Stimulated activated CD8-positive, alpha-beta memory T cell treated with anti-CD3 and anti-CD28 coated beads, Interleukin-12 subunit alpha, Interleukin-12 subunit beta, amount 100 ng/mL, for 24 hours (primary cell): ENCODE measurements around the gene SCYGR7.
"Not testable (repeated sequence)": the region's sequence is repeated elsewhere in the genome, so short reads cannot be mapped to it uniquely, and the experiment has no call there.

Experiments
- DNase-seq: peaks from one replicate; pipeline ENCODE4 v3.0.0-alpha.2; 2020; ENCODE audit errors: extremely low read depth

The SCYGR7 gene, protein sequence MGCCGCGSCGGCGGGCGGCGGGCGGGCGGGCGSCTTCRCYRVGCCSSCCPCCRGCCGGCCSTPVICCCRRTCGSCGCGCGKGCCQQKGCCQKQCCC

DNA sequence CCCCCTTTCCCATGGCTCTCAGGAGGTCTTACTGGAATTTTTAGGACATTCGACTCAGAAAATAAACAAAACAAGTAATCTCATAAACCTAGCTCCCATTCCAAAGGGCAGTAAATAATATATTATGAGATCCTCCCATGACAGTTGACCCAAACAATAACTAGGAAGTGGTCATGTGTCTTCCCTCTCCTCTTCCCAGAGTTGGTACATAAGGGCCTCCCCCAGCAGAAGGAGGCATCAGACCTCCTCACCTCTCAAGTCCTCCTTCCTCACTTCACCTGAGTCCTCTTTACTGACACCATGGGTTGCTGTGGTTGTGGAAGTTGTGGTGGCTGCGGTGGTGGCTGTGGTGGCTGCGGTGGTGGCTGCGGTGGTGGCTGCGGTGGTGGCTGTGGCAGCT lies at the start of gene SCYGR7:
Gene SCYGR7, plus strand, starts transcription at position 301 of the 400 bp plus-strand sequence. Its CDS starts 0 bp downstream, at position 301.
- DNase-seq = no peak

DNA sequence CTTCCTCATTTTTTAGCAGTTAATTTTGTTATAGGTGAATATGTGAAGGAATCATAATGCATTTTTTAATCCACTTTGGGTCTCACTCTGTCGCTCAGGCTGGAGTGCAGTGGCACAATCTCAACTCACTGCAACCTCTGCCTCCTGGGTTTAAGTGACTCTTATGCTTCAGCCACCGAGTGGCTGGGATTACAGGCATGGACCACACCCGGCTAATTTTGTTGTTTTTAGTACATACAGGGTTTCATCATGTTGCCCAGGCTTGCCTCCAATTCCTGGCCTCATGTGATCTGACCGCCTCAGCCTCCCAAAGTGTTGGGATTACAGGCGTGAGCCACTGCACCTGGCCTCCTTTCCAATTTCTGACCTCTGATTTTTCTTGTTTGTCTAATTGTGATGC lies 43.9 kb upstream of the SCYGR7 start:
- DNase-seq = no peak

DNA sequence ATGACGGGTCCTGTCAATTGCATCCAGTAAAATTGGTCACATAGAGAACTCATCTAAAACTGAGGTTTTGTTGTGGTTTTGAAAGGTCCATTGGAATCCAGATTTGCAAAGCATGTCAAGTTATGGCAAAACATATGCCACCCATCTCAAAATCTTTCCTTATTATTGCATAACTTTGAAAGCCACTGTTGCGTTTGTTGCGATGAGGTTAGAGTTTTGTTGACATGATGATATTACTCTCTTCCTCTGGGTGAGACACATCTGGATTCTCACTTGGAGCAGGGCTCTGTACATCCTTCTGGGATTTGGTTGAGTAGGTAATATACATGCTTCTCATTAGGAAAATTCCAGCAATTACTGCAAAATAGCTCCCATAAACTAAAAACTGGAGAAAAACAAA lies 40.9 kb upstream of the SCYGR7 start:
- DNase-seq = no peak

DNA sequence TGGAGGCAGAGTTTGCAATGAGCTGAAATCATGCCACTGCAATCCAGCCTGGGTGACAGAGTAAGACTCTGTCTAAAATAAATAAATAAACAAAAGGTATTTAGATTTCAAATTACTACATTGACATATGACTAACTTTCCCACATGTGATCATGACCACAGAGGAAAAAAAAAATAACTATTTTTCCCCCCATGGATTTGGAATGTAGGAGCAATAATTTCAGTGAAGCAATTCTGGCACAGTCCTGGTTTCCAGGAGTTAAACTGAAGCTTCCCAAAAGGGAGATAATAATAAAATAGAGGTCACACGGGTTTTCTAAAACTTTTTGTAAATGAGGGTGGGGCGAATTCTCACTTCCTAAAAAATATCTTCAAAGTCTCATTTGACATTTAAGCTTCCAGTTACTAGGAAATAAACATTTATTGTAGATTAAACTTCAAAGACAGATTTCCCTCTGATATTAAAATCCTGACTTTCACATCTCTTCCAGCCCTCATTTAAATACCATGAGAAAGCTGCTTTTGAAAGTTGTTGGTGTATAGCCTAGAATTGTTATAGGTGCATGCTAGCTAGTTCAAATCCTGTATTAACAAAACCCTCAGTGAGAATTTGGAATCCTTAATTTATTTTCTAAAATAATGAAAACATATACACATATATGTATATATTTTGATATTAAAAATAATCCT lies 31.0 kb upstream of the SCYGR7 start:
- no peak for DNase-seq

DNA sequence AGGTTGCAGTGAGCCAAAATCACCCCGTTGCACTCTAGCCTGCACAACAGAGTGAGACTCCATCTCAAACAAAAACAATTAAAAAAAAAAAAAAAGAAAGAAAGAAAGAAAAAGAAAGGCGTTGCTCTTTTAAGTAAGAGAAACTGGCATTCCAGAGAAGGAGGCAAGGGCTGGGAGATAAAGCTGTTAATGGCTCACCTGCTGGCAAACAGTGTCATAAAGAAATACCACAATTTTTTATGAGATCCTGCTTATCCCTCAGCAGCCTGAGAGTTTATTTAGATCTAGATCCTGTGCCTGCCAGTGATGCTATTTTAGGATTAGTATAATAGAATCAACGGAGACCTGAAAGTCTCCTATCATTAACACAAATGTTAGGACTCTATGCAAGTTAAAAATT lies 26.6 kb upstream of the SCYGR7 start:
- DNase-seq = no peak

DNA sequence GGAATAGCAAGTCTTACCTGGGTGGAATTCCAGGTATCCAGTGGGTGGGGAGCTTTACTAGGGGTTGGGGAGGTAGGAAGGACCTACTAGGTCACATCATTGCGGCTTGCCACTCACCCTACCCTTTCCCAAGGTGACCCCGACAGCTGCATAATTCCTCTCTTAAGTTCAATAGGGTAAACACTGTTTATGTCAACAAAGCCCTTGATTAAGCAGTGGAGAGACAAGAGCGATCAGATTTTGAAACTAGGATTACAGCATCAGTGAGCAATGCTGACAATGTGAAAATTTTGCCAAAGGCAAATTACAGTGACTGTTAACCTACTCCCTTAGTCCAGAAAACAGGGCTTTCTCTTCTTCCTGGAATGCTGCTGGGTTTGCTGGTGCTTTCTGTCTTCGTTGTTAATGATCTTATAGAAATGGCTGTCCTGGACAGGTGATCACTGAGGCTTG lies 24.8 kb upstream of the SCYGR7 start:
- DNase-seq = no peak

DNA sequence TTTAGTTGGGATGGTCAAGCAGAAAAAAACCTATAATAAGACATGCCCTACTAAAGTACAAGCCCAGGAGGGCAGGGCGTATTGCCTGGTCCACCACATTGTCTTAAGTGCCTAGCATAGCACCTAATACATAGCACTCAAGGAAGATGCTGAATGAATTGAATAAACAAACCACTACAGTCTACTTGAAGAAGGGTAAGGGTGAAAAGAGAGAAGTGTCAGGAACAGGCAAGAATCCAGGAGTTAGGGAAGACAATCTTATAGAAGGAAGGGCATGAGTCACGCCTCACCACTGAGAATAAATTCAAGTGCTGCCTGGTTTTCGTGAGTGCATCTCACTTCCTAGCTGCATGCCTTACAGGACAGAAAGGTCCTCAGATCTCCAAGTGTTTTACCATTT lies 24.2 kb upstream of the SCYGR7 start:
- no peak for DNase-seq

DNA sequence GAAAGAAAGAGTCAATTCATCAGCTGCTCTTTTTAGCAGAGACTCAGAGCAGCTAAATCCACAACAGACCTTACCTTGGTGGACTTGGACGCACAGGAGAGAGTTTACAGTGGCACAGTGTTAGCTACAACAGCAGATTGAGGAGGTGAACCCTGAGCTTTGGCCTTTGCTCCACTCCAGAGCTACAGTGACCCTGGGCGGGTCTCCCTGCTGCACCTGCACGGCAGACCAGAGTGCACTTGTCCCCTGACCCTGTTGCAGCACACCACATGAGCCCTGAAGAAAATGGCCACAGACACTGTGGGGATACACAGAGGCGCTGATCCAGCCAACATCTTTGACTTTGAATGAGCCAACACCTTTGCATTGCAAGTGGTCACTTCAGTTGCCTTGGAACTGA lies 21.3 kb upstream of the SCYGR7 start:
- no peak for DNase-seq

DNA sequence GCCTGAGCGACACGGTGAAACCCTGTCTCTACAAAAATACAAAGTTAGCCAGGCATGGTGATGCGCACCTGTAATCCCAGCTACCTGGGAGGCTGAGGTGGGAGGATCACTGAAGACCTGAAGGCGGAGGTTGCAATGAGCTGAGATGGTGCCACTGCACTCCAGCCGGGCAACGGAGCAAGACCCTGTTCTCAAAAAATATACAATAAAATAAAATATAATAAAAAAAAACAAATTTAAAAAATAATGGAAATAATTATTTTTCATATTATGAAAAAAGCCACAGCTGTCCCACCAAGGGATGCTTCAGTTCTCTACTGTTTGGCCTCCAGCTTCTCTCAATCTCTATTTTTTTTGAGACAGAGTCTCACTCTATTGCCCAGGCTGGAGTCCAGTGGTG lies 20.7 kb upstream of the SCYGR7 start:
- no peak for DNase-seq

DNA sequence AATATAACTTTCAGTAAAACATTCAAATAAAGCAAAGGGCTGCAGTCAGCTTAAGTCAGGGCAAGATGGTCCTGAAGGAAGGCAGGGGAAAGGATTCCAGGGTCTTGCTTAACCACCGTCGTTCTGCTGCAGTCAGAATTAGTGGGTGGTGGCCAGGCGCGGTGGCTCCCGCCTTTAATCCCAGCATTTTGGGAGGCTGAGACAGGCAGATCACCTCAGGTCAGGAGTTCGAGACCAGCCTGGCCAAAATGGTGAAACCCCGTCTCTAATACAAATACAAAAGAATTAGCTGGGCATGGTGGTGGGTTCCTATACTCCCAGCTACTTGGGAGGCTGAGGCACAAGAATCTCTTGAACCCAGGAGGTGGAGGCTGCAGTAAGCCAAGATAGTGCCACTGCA lies 17.1 kb upstream of the SCYGR7 start:
- DNase-seq = no peak

DNA sequence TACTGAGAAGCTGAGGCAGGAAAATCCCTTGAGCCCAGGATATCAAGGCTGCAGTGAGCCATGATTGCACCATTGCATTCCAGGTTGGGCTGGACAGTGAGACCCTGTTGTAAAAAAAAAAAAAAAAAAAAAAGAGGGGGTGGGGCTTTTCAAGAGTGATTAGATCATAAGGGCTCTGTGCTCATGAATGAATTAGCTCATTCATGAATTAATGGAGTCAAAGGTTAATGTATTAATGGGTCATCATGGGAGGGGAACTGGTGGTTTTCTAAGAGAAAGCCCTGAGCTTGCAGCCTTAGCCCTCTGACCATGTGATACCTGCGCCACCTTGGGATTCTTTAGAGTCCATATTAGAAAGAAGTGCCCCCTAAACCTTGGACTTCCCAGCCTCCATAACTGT lies 14.8 kb upstream of the SCYGR7 start:
- DNase-seq = no peak

DNA sequence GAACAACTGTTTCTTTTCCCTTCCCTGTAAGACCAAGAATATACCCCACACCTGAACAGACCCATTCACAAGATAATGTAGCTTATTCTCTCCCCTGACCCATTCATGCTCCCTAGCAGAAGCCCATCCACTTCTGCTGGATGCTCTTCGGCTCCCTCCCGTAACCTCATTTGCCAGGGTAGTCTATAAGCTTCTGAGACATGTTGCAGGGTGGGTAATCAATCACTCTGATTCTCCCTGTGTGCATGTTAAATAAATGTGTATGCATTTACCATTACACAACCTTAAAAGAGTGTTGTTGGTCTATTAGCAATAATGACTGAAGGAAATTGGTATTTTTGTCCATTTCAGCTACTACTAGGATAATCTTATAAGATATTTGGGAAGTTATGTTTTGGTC lies 11.6 kb upstream of the SCYGR7 start:
- no peak for DNase-seq

DNA sequence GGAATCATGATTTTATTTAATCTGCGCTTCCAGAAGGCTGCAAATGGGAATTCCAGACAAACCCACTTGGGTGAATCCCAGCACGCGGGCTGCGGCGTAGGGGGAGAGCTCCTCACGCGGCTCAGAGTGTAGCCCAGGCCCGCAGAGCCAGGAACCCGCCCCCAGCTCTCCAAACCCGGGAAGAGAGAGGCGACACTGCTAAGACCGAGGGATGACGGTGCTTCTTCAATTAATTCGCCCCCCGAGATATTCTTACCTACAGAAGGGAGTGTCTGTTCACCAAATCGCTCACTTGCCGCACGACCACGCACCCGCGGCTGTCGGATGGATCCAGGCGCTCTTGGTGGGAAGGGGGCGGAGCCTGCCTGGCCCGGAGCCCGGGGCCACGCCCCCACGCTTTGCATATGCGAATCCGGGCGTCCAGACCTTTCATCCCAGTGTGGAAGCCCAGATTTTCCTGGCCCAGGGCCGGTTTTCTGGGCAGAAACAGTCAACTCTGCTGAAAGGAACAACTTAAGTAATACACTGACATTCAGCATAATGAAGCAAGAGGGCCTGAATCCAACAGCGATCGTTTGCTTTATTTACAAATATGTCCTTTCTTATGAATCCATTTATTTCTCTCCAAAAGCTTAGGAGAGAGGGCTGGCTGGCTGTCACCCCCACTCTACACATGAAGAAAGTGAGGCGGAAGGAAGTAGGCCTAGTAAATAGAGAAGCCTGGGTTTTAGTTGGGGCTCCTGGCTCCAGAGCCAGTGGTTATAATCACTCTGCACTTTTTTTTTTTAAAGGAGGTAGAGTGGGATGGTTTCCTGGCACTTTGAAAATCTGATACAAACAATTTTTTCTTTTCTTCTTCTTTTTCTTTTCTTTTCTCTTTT lies 10.2 kb upstream of the SCYGR7 start, which contains the start of gene SLC19A3:
Gene SLC19A3, minus strand, starts transcription at position 342 of the 881 bp plus-strand sequence. CDS start 15,710 bp downstream, outside the sequence.
- DNase-seq = no peak

DNA sequence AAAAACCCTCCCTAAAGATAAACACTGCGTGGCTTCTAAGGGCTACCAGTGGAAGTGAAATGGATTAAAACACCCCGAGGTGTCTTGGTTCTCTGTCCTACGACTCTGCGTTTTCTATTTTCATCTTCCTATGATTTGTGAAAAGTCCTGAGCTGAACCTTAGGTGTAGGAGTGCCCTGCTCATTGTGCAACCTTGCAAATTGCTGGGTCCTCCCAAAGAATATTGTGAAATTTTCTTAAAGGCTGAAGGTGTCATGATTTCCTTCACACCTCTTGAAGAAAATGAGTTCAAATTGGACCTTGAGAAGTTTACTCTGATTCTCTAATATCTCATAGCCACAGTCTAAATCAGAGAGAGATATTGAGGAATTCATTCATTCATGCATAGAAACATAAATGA lies 8.5 kb upstream of the SCYGR7 start:
- DNase-seq = no peak

DNA sequence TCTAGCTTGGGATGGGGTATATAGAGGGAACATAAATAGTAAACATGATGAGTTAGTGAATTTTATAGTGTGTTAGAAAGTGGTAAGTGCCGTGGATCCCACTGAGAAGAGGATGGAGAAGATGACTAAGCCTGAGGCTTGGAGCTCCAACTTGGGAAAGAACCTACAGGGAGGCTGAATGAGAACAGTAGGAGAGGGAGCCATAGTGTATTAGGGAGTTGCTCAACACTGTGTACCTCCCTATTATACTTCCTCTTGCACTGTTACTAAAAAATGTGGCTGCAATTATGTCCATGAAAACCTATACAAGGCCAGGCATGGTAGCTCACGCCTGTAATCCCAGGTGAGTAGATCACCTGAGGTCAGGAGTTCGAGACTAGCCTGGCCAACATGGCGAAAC lies 7.5 kb upstream of the SCYGR7 start:
- no peak for DNase-seq

DNA sequence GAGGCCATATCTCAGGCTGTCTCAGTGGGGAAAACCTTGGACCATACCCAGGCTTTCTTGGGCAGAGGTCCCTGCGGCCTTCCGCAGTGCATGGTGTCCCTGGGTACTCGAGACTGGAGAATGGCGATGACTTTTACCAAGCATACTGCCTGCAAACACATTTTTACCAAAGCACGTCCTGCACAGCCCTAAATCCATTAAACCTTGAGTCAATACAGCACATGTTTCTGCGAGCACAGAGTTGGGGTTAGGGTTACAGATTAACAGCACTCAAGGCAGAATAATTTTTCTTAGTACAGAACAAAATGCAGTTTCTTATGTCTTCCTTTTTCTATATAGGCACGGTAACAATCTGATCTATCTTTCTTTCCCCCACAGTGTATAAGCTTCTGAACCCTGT lies 5.3 kb upstream of the SCYGR7 start:
- not testable (repeated sequence) for DNase-seq

DNA sequence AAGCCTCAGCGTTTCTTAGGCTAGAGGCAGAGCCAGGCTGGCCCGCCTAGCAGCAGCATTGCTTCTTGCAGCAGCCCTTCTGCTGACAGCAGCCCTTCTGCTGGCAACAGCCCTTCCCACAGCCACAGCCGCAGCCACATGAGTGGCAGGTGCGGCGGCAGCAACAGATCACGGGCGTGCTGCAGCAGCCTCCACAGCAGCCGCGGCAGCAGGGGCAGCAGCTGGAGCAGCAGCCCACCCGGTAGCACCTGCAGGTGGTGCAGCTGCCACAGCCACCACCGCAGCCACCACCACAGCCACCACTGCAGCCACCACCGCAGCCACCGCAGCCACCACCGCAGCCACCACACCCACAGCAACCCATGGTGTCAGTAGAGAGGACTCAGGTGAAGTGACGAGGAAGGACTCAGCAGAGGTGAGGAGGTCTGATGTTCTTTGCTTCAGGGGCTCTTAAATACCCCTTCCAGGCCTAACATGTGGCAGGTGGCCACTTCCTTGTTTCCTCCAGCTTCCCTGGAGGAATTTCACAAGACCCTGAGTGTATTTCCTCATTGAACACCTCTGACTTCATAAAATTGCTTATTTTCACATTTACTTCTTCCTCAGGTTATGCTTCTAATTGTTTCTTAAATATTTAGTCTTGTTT lies 3.6 kb upstream of the SCYGR7 start, which contains the start of gene SCYGR6:
Gene SCYGR6, minus strand, starts transcription at position 364 of the 646 bp plus-strand sequence. Its CDS starts 0 bp downstream, at position 364.
- DNase-seq = no peak

DNA sequence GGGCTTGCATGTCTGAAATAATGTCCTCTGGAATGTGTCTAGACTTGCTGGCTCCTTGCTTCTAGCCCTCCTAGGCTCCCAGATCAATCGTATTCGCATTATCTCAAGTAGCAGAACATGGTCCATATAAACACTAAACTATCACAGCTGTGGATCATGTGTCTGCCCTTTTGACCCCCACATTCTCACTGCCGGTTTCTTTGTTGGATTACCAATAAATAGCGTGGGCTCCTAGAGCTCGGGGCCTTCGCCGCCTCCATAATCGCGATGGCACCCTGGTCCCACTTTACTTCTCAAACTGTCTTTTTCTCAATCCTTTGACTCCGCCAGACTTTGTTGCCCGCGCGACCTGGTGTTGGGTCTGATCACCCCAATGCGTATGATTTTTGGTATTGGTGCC lies 11.2 kb downstream of the SCYGR7 start:
- no peak for DNase-seq

DNA sequence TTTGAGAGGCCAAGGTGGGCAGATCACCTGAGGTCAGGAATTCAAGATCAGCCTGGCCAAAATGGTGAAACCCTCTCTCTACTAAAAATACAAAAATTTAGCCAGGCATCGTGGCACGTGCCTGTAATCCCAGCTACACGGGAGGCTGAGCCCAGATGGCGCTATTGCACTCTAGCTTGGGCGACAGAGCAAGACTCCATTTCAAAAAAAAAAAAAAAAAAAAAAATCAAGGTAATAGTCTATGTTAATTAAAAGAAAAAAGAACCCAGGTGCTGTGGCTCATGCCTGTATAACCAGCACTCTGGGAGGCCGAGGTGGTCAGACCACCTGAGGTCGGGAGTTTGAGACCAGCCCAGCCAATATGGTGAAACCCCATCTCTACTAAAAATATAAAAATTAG lies 12.6 kb downstream of the SCYGR7 start:
- not testable (repeated sequence) for DNase-seq

DNA sequence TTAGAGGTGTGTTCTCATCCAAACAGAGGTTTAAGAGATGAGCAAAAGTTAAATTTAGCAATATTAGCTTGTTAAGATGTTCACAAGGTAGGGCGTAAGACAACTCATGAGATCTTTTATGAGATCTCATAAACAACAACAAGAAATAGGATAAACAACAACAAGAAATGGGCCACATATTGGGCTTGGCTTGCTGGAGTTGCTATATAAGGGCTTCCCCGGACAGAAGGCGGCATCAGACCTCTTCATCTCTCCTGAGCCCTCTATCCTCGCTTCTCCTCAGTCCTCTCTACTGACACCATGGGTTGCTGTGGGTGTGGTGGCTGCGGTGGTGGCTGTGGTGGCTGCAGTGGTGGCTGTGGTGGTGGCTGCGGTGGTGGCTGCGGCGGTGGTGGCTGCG lies 17.5 kb downstream of the SCYGR7 start, which contains the start of gene SCYGR8:
Gene SCYGR8, plus strand, starts transcription at position 301 of the 400 bp plus-strand sequence. Its CDS starts 0 bp downstream, at position 301.
- DNase-seq = no peak

DNA sequence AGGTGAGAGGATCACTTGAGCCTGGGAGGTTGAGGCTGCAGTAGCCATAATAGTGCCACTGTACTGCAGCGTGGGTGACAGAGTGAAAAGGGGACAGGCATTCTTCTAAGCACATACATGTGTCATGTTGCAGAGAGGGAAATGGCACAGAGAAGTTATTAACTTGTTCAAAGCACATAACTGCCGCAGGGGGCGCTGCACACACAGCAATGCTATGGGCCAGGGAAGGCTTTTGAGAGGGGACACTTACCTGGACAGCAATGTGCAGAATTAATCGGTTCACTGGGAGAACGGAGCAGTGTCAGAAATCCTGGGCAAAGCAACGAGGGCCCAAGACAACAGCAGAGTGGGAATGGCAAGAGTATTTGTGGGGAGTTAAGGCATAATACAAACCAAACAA lies 19.9 kb downstream of the SCYGR7 start:
- DNase-seq = no peak

DNA sequence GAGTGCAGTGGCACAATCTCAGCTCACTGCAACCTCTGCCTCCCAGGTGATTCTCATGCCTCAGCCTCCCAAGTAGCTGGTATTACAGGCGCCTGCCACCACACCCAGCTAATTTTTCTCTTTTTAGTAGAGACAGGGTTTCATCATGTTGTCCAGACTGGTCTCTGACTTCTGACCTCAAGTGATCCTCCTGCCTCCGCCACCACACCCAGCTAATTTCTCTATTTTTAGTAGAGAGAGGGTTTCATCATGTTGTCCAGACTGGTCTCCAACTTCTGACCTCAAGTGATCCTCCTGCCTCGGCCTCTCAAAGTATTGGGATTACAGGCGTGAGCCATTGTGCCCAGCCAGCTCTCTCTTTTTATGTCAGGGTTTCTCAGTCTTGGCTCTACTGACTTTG lies 28.1 kb downstream of the SCYGR7 start:
- DNase-seq = not testable (repeated sequence)
